Kidney epithelial cell (primary cell): ENCODE results near the gene RAPGEF4. TPM values are rescaled to one million over a fixed set of nuclear protein-coding genes. Genes with fewer than 3 reads are reported as not detected.
"Not testable (repeated sequence)": the region's sequence is repeated elsewhere in the genome, so short reads cannot be mapped to it uniquely, and the experiment has no call there.

Source experiments
- DNase-seq: peaks from one replicate; pipeline ENCODE4 v3.0.0-alpha.2; 2010; ENCODE audit warnings: low read depth
- H3K27me3 ChIP-seq: 2 replicates; pipeline ENCODE4 v1.6.0; 2011; ENCODE audit warnings: low read length; ENCODE audit not compliant: control insufficient read depth, insufficient read depth
- H3K36me3 ChIP-seq: 2 replicates; pipeline ENCODE4 v1.5.1; 2011; ENCODE audit warnings: low read length; ENCODE audit not compliant: control insufficient read depth, insufficient read depth
- H3K4me3 ChIP-seq: 2 replicates; pipeline ENCODE4 v1.5.1; 2011; ENCODE audit warnings: low read depth, mild to moderate bottlenecking, control low read depth, low read length
- CTCF ChIP-seq: IDR thresholded peaks from 2 replicates; pipeline ENCODE4 v1.5.1; 2011; ENCODE audit warnings: mild to moderate bottlenecking, moderate library complexity, low read length, control low read depth, inconsistent platforms; ENCODE audit not compliant: insufficient read depth, poor library complexity, severe bottlenecking
- total RNA-seq: library from RNA; depleted of rRNA; stranded (reverse); fragments of >200 nt; gene quantifications from 2 replicates; pipeline ENCODE4 v1.2.3, GENCODE V29; 2015

RAPGEF4 gene
- total RNA-seq, 1 donor from 2014 or later = 0.71 TPM

- no peaks in the 10 kb centered on the region for H3K27me3 ChIP-seq
- no peaks in the 10 kb centered on the region for H3K36me3 ChIP-seq
- no peak for TF ChIP-seq CTCF
- H3K4me3 ChIP-seq = no peak overlapping the region
- no peak for DNase-seq
Measured at GRCh38 chr2:173092844-173093402, 357.3 kb downstream of the RAPGEF4 start.

- H3K27me3 ChIP-seq, DNase-seq, H3K36me3 ChIP-seq, H3K4me3 ChIP-seq: not testable (repeated sequence)
Measured at GRCh38 chr2:173093617-173094016, 358.0 kb downstream of the RAPGEF4 start.

GRCh38 chr2:173094731-173095130, 359.1 kb downstream of the RAPGEF4 start:
- Histone ChIP-seq H3K27me3 (no peaks in the 10 kb centered on the region), H3K4me3 (no peak overlapping the region), H3K36me3 (no peaks in the 10 kb centered on the region)
- DNase-seq = no peak
- no peak for TF ChIP-seq CTCF

GRCh38 chr2:173095356-173095755, 359.7 kb downstream of the RAPGEF4 start:
- no peaks in the 10 kb centered on the region for H3K36me3 ChIP-seq
- TF ChIP-seq CTCF = no peak
- no peak overlapping the region for H3K4me3 ChIP-seq
- no peak for DNase-seq
- H3K27me3 ChIP-seq = no peaks in the 10 kb centered on the region

- DNase-seq = no peak
- H3K4me3 ChIP-seq = no peak overlapping the region
- no peaks in the 10 kb centered on the region for H3K36me3 ChIP-seq
- H3K27me3 ChIP-seq = no peaks in the 10 kb centered on the region
- no peak for TF ChIP-seq CTCF
Measured at GRCh38 chr2:173099271-173099670, 363.6 kb downstream of the RAPGEF4 start.

- DNase-seq = no peak
- Histone ChIP-seq H3K4me3 (no peak overlapping the region), H3K27me3 (no peaks in the 10 kb centered on the region), H3K36me3 (no peaks in the 10 kb centered on the region)
- TF ChIP-seq CTCF = no peak
Measured at GRCh38 chr2:173099804-173100203, 364.2 kb downstream of the RAPGEF4 start.

- no peak overlapping the region for H3K4me3 ChIP-seq
- TF ChIP-seq CTCF = no peak
- no peaks in the 10 kb centered on the region for H3K36me3 ChIP-seq
- no peaks in the 10 kb centered on the region for H3K27me3 ChIP-seq
- DNase-seq = no peak
Measured at GRCh38 chr2:173101687-173102086, 366.0 kb downstream of the RAPGEF4 start.
